Mesothelial cell of epicardium (in vitro differentiated cells): ENCODE data around the gene TPM3. TPM values are rescaled to one million over a fixed set of nuclear protein-coding genes. Genes with fewer than 3 reads are reported as not detected.

Experiments
- DNase-seq, 2 experiments: peaks; one replicate each; pipeline ENCODE4 v3.0.0; 2021; ENCODE audit warnings: low spot score in 2 of 2; ENCODE audit not compliant: unreplicated experiment in 2 of 2
- H3K27ac Mint-ChIP-seq: 2 replicates; pipeline ENCODE4 v1.8.0; 2021; ENCODE audit warnings: mixed read lengths
- H3K27me3 Mint-ChIP-seq: 2 replicates; pipeline ENCODE4 v1.8.0; 2021; ENCODE audit warnings: low read depth, mixed read lengths
- H3K36me3 Mint-ChIP-seq: 2 replicates; pipeline ENCODE4 v1.8.0; 2021; ENCODE audit warnings: mixed read lengths
- H3K4me1 Mint-ChIP-seq: 2 replicates; pipeline ENCODE4 v1.8.0; 2021; ENCODE audit warnings: mixed read lengths
- H3K4me3 Mint-ChIP-seq: 2 replicates; pipeline ENCODE4 v1.8.0; 2021; ENCODE audit warnings: mild to moderate bottlenecking, moderate library complexity, mixed read lengths
- H3K9me3 Mint-ChIP-seq: 2 replicates; pipeline ENCODE4 v1.8.0; 2021; ENCODE audit warnings: mixed read lengths
- total RNA-seq: library from RNA; stranded (reverse); gene quantifications from 3 replicates; pipeline ENCODE4 v1.2.1, GENCODE V29; 2021
- TF ChIP-seq, protein P1 (sequence below): fragments of 200-600 bp; sonication (generic); IDR thresholded peaks from one replicate; pipeline ENCODE4 v1.5.0; 2021; ENCODE audit warnings: antibody characterized with exemption; ENCODE audit not compliant: unreplicated experiment

TPM3 gene
- total RNA-seq, 1 donor from 2014 or later, result 197 TPM

DNA sequence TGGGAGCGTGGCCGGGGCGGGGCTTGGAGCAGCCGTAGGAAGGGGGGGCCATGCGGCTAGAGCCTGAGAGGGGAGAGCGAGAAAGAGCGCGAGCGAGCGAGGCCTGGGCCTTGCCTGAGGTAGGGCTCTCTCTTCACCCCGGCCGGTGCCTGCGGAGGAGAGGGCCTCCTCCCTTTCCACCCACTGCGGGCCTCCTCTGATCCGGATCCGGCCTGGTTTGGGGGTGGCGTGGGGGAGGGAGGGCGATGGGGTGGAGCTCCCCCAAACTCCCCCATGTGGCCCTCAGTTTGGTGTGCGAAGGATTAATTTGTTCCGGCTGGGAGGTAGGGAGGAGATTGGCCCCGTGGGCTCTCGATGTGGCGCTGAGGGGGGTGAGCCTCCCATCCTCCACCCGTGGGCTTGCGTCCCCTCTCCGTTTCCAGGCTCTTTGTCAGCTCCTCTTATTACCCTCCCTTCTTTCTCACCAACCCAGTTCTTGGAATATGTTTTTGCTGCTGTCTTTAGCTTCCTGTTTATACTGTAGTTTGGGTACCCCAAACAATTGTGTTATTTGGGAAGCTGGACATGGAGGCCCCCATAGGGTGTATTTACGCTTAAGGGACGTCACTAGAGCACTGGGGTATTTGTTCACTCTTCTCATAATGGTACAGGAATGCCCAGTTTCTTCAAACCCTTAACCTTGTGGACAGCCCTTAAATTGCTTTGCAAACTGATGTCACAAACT lies 29.5 kb upstream of the TPM3 start:
- peaks cover 26% of the 10 kb centered on the region for H3K36me3 Mint-ChIP-seq
- peak overlapping the region; percentile 88 for H3K4me3 Mint-ChIP-seq
- H3K9me3 Mint-ChIP-seq, result no peaks in the 10 kb centered on the region
- peak; percentile 54 to 73 for DNase-seq
- no peaks in the 10 kb centered on the region for H3K27me3 Mint-ChIP-seq
- H3K4me1 Mint-ChIP-seq, result peaks cover 51% of the 10 kb centered on the region
- H3K27ac Mint-ChIP-seq, result peak overlapping the region; percentile 98
- TF ChIP-seq, protein P1, sequence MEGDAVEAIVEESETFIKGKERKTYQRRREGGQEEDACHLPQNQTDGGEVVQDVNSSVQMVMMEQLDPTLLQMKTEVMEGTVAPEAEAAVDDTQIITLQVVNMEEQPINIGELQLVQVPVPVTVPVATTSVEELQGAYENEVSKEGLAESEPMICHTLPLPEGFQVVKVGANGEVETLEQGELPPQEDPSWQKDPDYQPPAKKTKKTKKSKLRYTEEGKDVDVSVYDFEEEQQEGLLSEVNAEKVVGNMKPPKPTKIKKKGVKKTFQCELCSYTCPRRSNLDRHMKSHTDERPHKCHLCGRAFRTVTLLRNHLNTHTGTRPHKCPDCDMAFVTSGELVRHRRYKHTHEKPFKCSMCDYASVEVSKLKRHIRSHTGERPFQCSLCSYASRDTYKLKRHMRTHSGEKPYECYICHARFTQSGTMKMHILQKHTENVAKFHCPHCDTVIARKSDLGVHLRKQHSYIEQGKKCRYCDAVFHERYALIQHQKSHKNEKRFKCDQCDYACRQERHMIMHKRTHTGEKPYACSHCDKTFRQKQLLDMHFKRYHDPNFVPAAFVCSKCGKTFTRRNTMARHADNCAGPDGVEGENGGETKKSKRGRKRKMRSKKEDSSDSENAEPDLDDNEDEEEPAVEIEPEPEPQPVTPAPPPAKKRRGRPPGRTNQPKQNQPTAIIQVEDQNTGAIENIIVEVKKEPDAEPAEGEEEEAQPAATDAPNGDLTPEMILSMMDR, result no peak

DNA sequence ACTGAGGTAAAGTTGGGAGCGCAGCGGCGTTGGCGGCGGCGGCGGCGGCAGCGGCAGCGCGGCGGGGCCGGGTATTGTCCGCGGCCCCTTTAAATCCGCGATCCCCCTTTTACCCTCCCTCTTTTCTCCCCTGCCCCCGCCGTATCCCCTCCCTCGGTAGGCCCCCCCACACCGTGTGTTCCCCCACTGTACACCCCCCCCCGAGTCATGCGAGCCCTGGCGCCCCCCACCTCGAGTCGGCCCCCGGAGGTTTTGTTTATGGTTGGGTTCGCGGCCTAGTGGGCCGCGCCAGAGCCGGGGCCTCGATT lies 29.0 kb upstream of the TPM3 start:
- no peaks in the 10 kb centered on the region for H3K27me3 Mint-ChIP-seq
- DNase-seq, result no peak
- peak overlapping the region; percentile 100 for H3K27ac Mint-ChIP-seq
- peaks cover 51% of the 10 kb centered on the region for H3K4me1 Mint-ChIP-seq
- TF ChIP-seq, protein P1, result no peak
- H3K36me3 Mint-ChIP-seq, result peaks cover 23% of the 10 kb centered on the region
- H3K9me3 Mint-ChIP-seq, result no peaks in the 10 kb centered on the region
- peak overlapping the region; percentile 88 for H3K4me3 Mint-ChIP-seq

DNA sequence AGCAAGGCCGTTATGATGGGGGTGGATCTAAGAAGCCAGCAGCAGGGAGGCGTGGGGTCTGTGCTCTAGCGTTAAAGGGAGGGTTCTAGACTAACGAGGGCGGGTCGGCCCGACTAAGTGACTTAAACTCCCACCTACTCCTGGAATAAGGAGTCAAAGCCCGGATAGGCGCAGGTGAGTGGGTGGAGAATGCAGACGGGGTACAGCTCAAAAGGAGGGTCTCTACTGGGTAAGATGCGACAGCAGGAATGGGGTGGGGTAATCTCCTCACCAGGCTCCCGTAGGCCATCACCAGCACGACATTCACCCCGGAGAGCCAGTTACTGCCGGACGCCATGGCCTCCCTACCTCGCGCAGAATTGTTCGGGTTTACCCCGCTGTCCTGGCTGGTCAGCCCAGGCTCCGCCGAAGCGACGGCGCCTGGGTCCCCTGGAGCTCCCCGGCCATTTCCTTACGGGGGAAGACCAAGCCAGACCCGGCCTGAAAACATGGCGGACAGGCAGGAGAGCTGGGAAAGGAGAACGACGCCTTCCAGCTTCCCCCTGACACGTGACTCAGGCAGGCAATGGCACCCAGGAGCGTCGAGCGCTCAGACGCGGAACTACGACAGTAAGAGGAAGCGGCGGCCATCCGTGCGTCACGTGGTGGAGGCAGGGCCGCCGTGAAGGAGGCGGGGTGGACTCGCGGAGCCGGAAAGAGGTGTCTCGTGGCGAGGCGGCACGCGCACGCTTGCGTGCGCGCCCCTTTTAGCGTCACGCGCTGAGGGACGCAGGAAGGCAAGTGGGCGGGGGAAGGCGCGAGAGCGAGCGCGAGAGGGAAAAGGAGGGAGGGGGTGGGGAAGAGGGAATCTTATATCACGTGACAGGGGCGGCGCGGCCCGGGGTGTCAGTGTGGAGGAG lies 28.4 kb upstream of the TPM3 start, which contains the start of gene UBAP2L:
Gene UBAP2L, plus strand, starts transcription at position 885 of the 899 bp plus-strand sequence. CDS start 4,169 bp downstream, outside the sequence.
- Mint-ChIP-seq H3K36me3 (peaks cover 20% of the 10 kb centered on the region), H3K4me3 (peak within 1 kb of the TSS; percentile 88), H3K9me3 (no peaks in the 10 kb centered on the region), H3K4me1 (peaks cover 51% of the 10 kb centered on the region), H3K27ac (peak within 1 kb of the TSS; percentile 100), H3K27me3 (no peaks in the 10 kb centered on the region)
- TF ChIP-seq, protein P1, result no peak
- DNase-seq, result peak; percentile 98

DNA sequence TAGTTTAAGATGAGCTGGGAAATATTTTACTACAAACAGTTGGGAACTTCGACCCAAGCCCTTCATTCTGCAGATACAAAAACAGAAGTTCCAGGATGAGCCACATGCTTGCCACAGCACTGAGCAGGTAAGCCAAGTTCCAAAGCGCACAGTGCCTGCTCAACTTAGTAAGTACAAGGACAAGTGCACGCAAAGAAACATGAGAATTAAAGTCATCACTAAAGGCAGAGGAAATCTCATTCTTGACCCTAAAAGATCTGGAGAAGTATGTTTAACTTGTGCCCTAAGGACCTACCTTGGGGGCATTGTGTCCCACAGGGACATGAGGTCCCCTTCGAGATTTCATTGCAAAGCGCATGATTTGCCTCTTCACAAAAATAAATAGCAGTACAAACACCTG lies 27.6 kb upstream of the TPM3 start:
- peaks cover 18% of the 10 kb centered on the region for H3K36me3 Mint-ChIP-seq
- DNase-seq, result no peak
- peaks cover 48% of the 10 kb centered on the region for H3K4me1 Mint-ChIP-seq
- no peaks in the 10 kb centered on the region for H3K27me3 Mint-ChIP-seq
- peak overlapping the region; percentile 100 for H3K27ac Mint-ChIP-seq
- no peaks in the 10 kb centered on the region for H3K9me3 Mint-ChIP-seq
- H3K4me3 Mint-ChIP-seq, result peak overlapping the region; percentile 88
- TF ChIP-seq, protein P1, result no peak

DNA sequence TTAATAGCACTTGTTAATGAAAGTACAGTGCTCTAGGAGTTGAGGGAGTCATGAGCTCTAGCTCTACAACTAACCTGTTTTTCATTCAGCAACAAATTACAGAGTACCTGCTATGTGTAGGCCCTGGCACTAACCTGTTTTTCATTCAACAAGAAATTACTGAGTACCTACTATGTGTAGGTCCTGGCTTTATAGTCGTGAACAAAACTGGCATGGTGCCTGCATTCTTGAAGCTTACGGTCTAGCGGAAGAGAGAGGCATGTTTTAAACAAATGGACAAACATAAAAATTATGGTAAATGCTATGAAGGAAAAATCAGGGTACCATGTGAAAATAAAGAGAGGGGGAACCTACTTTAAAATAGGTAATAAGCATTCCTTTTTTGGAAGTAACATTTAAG lies 26.6 kb upstream of the TPM3 start:
- Mint-ChIP-seq H3K27me3 (no peaks in the 10 kb centered on the region), H3K36me3 (peaks cover 25% of the 10 kb centered on the region), H3K27ac (peak overlapping the region; percentile 100), H3K4me1 (peaks cover 38% of the 10 kb centered on the region), H3K4me3 (peak overlapping the region; percentile 88), H3K9me3 (no peaks in the 10 kb centered on the region)
- DNase-seq, result no peak
- TF ChIP-seq, protein P1, result no peak
